Neural crest cell (in vitro differentiated cells): ENCODE measurements around the gene SPACA1. TPM values are rescaled to one million over a fixed set of nuclear protein-coding genes. Genes with fewer than 3 reads are reported as not detected.

Source experiments
- DNase-seq: peaks from one replicate; pipeline ENCODE4 v3.0.0; 2021; ENCODE audit warnings: low read depth, mixed read lengths, low spot score
- H3K27ac Mint-ChIP-seq: one replicate; pipeline ENCODE4 v1.8.0; 2021; ENCODE audit warnings: mild to moderate bottlenecking, mixed read lengths; ENCODE audit not compliant: unreplicated experiment
- H3K27me3 Mint-ChIP-seq: 2 replicates; pipeline ENCODE4 v1.8.0; 2021; ENCODE audit warnings: low read depth, mild to moderate bottlenecking, mixed read lengths
- H3K36me3 Mint-ChIP-seq: 2 replicates; pipeline ENCODE4 v1.8.0; 2021; ENCODE audit warnings: low read depth, mild to moderate bottlenecking, mixed read lengths
- H3K4me1 Mint-ChIP-seq: 2 replicates; pipeline ENCODE4 v1.8.0; 2021; ENCODE audit warnings: mixed read lengths
- H3K4me3 Mint-ChIP-seq: one replicate; pipeline ENCODE4 v1.8.0; 2021; ENCODE audit warnings: mild to moderate bottlenecking, mixed read lengths
- H3K9me3 Mint-ChIP-seq: 2 replicates; pipeline ENCODE4 v1.8.0; 2021; ENCODE audit warnings: mixed read lengths
- CTCF ChIP-seq: fragments of 200-600 bp; sonication (generic); conservative IDR thresholded peaks from 2 replicates; pipeline ENCODE4 v1.5.0; 2021; ENCODE audit warnings: antibody characterized with exemption, mild to moderate bottlenecking
- total RNA-seq: library from RNA; stranded (reverse); gene quantifications from 2 replicates; pipeline ENCODE4 v1.2.1, GENCODE V29; 2021

Gene SPACA1
- total RNA-seq, 1 donor from 2014 or later, result not detected

GRCh38 chr6:88044530-88044929 lies 3.1 kb upstream of the SPACA1 start:
- Mint-ChIP-seq H3K4me3 (no peak overlapping the region), H3K27ac (no peak overlapping the region)
- no peak for TF ChIP-seq CTCF

DNA sequence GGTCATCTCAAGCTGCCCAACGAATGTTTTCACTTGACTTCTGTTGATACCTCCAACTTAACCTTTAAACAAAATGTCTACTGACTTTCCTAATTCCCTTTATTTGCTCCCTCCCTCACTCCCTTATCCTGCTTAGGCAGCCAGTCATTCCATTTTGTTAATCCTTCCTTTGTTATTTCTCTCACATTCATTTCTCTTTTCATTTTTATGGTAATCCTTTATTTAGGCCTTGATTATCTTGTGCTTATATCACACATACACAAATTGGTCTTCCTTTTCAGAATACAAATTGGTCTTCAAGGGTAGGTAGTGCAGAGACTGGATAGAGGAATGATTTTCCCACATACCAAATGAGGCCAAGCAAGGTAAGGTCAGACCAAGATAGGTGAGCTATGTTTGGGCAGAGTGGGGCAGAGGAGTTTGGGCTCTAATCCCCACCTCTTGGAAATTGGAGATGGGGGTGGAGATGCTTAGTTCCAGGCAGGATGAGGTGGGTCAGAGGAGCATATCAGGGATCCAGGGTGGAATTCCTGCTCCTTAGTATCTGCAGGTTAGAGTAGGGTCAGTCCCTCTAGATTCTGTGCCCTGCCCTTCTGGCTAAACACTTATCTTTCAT lies 2.0 kb upstream of the SPACA1 start:
- H3K27me3 Mint-ChIP-seq, result no peaks in the 10 kb centered on the region
- no peaks in the 10 kb centered on the region for H3K4me1 Mint-ChIP-seq
- no peak for TF ChIP-seq CTCF
- H3K36me3 Mint-ChIP-seq, result no peaks in the 10 kb centered on the region
- H3K9me3 Mint-ChIP-seq, result no peaks in the 10 kb centered on the region
- DNase-seq, result no peak
- H3K27ac Mint-ChIP-seq, result no peak overlapping the region
- no peak overlapping the region for H3K4me3 Mint-ChIP-seq

More at GRCh38 chr6:88044530-88044929, 3.1 kb upstream of the SPACA1 start:
- H3K4me1 Mint-ChIP-seq, result no peaks in the 10 kb centered on the region
- H3K36me3 Mint-ChIP-seq, result no peaks in the 10 kb centered on the region
- no peaks in the 10 kb centered on the region for H3K27me3 Mint-ChIP-seq
- no peak for DNase-seq
- peaks cover 1% of the 10 kb centered on the region for H3K9me3 Mint-ChIP-seq

DNA sequence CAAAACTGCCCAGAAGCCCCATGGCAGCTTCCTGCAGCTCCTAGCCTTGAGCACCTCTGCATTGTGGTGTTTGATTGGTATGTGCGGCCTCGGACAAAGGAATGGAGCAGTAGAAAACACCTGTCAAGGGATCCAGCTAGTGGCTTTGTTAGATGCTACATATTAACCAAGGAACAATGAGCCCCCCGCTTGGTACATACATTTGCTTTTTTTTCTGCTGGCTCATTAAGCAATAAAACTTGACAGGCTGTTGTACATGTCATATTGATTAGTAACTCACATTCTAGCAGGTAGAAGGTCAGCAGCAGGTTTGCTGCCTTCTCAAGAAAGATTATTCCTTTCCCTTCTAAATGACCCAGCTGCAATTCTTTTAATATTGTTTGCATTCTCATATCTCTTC lies 937 bp downstream of the SPACA1 start:
- Mint-ChIP-seq H3K4me1 (no peaks in the 10 kb centered on the region), H3K27ac (no peak overlapping the region), H3K9me3 (no peaks in the 10 kb centered on the region), H3K4me3 (no peak overlapping the region), H3K36me3 (no peaks in the 10 kb centered on the region), H3K27me3 (no peaks in the 10 kb centered on the region)
- no peak for TF ChIP-seq CTCF
- DNase-seq, result no peak

GRCh38 chr6:88050140-88050818 lies 2.6 kb downstream of the SPACA1 start:
- H3K9me3 Mint-ChIP-seq, result no peaks in the 10 kb centered on the region
- no peaks in the 10 kb centered on the region for H3K36me3 Mint-ChIP-seq
- no peaks in the 10 kb centered on the region for H3K4me1 Mint-ChIP-seq
- H3K27ac Mint-ChIP-seq, result no peak overlapping the region
- H3K4me3 Mint-ChIP-seq, result no peak overlapping the region
- no peaks in the 10 kb centered on the region for H3K27me3 Mint-ChIP-seq
- no peak for DNase-seq
- no peak for TF ChIP-seq CTCF

- no peak overlapping the region for H3K27ac Mint-ChIP-seq
- no peaks in the 10 kb centered on the region for H3K9me3 Mint-ChIP-seq
- no peak for TF ChIP-seq CTCF
These were observed 11.6 kb downstream of the SPACA1 start for GRCh38 chr6:88059191-88059590.

More at GRCh38 chr6:88059191-88059590, 11.6 kb downstream of the SPACA1 start:
- Mint-ChIP-seq H3K36me3 (no peaks in the 10 kb centered on the region), H3K27me3 (peaks cover 4% of the 10 kb centered on the region), H3K4me1 (no peaks in the 10 kb centered on the region), H3K4me3 (no peak overlapping the region)
- DNase-seq, result no peak
